Myometrial cell (primary cell): ENCODE data around the gene FAM227A. TPM values are rescaled to one million over a fixed set of nuclear protein-coding genes. Genes with fewer than 3 reads are reported as not detected.

ENCODE experiments used
- total RNA-seq: library from RNA; depleted of rRNA; stranded (reverse); fragments of >200 nt; gene quantifications from 2 replicates; pipeline ENCODE4 v1.2.3, GENCODE V29; 2015

FAM227A gene
- 0.58 and 1.8 TPM in 2 replicates for total RNA-seq

DNA sequence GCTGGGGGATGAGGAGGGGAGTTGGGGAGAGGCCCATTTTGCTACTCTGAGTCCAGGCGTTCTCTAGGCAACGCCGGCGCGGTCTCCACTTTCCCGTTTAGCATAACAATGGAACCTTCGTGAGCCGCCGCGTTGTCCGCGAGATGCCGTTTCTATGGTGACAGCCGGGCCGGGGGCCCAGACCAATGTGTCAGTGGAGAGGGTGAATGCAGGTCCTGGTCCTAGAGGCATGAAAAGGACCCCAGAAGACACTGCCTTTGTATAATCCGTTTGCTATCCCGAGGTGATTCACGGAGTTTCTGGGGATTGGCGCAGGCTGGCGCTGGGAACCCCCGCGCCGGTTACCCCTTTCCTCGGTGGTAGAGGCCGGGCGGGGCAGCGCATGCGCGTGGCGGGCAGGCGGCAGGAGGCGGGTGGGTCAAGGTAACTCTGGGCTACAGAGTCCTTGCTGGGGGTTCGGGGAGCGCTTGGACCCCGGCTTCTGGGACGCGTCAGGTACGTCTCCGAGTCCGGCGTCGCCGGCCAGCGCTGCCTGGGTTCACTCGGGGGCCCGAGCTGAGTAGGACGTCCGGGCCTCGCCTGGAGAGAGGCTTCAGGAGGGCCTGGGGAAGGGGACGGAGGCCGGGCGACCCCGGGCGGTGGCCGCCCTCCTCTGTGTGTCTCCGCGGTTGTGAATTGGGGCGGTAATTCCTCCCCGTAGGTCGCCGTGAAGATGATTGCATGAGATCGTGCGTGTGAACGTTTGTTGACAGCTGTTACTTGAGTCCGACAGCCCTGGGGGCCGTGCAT is at the start of gene FAM227A, which contains the start of gene CBY1:
FAM227A (minus strand) TSS at position 137 of the 789 bp plus-strand sequence. CDS start 6,224 bp downstream, outside the sequence.
CBY1 (plus strand) TSS at position 383 of the 789 bp plus-strand sequence. CDS start 11,417 bp downstream, outside the sequence.

DNA sequence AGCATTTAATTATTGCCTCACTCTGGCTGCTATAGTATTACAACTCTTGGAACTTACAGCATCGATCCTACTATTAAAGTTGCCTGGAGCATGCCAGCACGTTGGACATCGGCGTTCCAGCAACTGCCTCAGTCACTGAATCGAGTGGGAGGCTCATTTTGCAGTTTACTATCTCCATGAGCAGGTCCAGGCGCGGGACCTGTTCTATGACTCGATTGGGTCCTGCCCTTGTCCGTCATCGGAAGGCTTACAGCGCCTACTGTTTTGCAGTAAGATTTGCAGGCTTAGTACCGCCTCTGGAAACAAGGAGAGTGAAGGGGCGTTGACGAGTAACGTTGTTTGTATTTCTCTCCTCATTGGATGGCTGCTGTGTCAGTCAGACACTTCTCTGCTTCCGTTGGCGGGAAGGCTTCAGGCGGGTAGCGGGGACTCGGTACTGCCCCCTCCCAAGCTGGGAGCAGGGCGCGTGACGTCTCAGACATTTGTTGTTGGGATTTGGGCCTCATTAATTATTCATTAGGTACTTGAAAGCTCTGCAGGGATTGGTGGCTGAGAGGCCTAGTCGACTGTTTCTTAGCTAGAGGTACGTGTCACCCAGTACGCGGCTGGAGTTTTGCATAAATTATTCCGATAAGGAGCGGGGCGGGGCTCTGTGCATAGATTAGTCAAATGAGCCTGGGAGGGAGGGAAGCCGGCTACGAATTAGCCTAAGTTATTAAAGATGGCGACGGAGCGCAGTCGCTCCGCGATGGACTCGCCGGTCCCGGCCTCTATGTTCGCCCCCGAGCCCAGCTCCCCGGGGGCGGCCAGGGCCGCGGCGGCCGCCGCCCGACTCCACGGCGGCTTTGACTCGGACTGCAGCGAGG is 49.3 kb upstream of the FAM227A start, which contains the start of gene GTPBP1:
GTPBP1 (plus strand) TSS at position 710 of the 866 bp plus-strand sequence; CDS start at position 722, 12 bp downstream.

DNA sequence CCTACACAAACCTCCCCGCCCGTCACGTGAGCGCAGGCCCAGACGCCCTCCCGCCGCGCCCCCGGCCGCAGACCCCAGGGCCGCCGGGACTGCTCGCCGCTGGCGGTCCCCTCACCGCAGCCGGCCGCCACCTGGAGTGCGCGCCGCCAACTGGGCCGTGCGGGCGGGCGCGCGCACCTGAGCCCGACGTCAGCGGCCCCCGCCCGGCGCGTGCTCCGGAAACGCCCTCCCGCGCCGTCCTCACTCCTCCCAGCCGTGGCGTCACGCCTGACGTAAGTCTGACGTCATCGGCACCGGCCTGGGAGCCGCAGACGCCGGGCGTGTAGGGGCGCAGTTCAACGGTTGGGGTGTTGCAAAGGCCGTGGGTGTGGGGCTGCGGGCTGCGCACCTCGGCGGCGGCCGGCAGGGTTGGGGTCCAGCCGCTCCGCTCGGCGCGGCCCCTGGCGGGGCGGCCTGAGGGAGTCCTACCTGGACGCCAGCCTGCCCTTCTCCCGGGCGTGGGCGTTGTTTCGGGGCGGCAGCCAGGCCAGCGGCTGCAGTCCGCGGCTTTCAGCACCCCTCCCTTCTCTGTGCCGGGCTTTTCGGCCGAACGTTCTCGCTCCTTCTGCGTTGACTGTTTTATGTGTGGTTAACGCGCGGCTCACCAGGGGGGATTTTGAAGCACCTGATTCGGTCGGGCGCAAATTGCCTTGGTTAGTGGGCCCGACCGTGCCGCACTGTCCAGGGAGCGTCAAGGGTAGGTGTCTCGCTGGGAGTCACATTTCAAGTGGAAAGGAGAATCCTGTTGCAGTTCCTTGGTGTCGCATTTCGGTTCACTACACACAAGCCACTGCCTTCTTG is 44.8 kb upstream of the FAM227A start, which contains the start of gene JOSD1:
JOSD1 (minus strand) TSS at position 155 of the 840 bp plus-strand sequence. CDS start 956 bp downstream, outside the sequence.

DNA sequence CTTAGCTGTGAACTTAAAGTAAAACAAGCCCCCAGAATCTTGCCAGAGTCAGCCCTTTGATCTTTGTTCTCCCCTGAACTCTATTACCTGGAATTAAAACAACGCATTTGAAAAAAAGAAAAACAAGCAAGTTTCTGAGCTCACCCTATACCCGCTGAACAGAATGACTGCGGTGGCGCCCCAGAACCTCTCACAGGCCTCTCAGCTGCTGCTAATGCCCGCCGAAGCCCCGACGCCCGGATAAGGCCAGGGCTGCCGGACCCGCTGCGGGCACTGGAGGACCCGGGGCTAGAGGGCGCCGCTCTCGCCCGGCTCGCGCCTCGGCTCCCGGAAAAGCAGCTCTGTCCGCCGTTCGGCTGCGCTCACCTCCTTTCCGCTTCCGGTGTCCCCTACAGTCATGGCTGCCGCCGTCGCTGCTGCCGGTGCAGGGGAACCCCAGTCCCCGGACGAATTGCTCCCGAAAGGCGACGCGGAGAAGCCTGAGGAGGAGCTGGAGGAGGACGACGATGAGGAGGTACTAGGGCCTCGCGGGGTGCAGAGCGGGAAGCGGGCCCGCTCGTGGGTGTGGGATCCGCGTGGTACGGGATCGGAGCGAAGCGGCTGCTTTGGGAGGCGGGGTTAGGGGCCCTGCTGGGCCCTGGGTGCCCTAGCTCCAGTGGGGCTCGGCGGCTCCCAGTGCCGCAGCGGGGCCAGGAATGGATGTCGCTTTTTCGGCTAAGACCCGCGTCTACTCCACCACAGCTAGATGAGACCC is 25.6 kb upstream of the FAM227A start, which contains the start of gene TOMM22:
TOMM22 (plus strand) TSS at position 376 of the 754 bp plus-strand sequence; CDS start at position 398, 22 bp downstream.

DNA sequence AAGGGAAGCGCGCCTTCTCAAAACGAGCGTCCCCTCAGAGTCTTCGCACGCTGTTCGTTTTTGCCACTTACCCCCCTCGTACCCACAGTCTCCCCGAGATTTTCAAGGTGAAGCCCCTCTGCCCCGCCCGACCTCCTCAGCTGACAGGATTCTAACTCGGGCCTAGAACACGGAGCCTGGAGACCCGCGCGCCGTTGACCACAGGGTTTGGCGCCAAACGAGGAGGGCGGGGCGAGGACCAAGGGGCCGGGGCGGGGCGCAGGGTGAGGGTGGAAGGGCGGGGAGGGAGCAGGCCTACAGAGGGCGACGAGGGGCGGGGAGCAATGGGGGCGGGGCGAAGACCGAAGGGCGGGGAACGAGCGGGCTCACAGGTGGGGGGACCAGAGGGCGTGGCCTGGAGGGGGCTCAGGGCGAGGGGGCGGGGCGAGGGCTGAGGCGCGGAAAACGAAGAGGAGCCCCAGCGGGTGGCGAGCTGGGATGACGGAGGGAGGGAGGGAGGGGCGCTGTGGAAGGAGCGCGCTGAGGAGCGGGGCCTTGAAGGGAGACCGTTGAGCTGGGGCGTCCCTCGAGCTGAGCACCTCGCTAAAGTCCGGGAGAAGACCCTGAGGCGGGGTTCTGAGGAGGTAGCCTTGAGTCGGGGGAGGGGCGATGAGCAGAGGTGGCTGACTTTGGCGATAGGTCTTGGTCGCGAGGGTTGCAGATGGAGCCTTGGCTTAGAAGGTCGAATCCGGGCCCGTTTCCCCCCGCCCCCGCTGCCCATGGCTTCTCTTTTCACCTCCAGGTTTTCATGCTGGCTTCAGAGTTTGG is 86.0 kb downstream of the FAM227A start, which contains the start of gene DMC1:
DMC1 (minus strand) TSS at position 212 of the 807 bp plus-strand sequence. CDS start 1,927 bp downstream, outside the sequence.

Other genes starting within 250 kb of the FAM227A start
- gene KCNJ4, start 201.2 kb downstream of the FAM227A start, total RNA-seq = not detected in 2 replicates
- 219 and 222 TPM in 2 replicates for gene KDELR3, start 188.3 kb downstream of the FAM227A start, total RNA-seq
- 139 and 161 TPM in 2 replicates for gene DDX17, start 150.1 kb downstream of the FAM227A start, total RNA-seq
- gene DMC1, start 86.2 kb downstream of the FAM227A start, total RNA-seq = 3.2 and 6.3 TPM in 2 replicates
- 17.5 and 23.9 TPM in 2 replicates for gene CBY1, start 246 bp upstream of the FAM227A start, total RNA-seq
- 78.3 and 89.7 TPM in 2 replicates for gene TOMM22, start 25.6 kb upstream of the FAM227A start, total RNA-seq
- gene JOSD1, start 44.6 kb upstream of the FAM227A start, total RNA-seq = 48.1 and 53.0 TPM in 2 replicates
- 29.4 and 30.3 TPM in 2 replicates for gene GTPBP1, start 49.6 kb upstream of the FAM227A start, total RNA-seq
- 86.5 and 95.4 TPM in 2 replicates for gene SUN2, start 99.6 kb upstream of the FAM227A start, total RNA-seq
- 21.6 and 23.7 TPM in 2 replicates for gene DNAL4, start 137.8 kb upstream of the FAM227A start, total RNA-seq
- under 0.01 and 0.18 TPM in 2 replicates for gene NPTXR, start 187.6 kb upstream of the FAM227A start, total RNA-seq
- gene CBX6, start 215.8 kb upstream of the FAM227A start, total RNA-seq = 42.5 and 44.4 TPM in 2 replicates